ENCODE data around the gene MOB2. TPM values are rescaled to one million over a fixed set of nuclear protein-coding genes. Genes with fewer than 3 reads are reported as not detected.

Gene MOB2
- total and polyA plus RNA-seq, 5 experiments from 2014 or later: 29.1 to 84.3 (median 47.9) TPM

DNA sequence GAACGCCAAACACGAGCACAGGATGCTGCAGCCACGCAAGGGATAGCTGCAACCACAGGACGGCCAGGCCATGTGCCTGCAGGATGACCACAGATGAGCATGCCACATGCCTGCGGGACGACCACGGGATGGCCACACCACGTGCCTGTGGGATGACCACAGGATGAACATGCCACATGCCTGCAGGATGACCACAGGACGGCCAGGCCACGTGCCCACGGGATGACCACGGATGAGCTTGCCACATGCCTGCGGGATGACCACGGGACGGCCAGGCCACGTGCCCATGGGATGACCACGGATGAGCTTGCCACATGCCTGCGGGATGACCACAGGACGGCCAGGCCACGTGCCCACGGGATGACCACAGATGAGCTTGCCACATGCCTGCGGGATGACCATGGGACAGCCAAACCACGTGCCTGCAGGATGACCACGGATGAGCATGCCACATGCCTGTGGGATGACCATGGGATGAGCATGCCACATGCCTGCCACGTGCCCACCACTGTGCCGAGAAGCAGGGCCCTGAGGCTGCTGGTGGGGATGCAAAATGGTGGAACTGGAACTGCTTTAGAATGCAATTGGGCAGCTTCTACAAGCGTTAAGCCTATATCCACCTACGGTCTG, 12.8 kb upstream of the MOB2 start:
- peaks cover 0 to 4% (median 0%) of the 10 kb centered on the region in 9 donors for H3K9me3 Mint-ChIP-seq
- no peak overlapping the region for H3K4me3 Mint-ChIP-seq
- no peak for ATAC-seq
- peak overlapping the region in 2 of 10 donors; percentile 19 to 69 for H3K27ac Mint-ChIP-seq
- no peak for DNase-seq
- H3K36me3 Mint-ChIP-seq: peaks cover 0 to 25% (median 17%) of the 10 kb centered on the region in 3 donors
- no peaks in the 10 kb centered on the region for H3K27me3 Mint-ChIP-seq
- POLR2A ChIA-PET: no interaction called here
- H3K4me1 Mint-ChIP-seq: peaks cover 39 to 70% (median 60%) of the 10 kb centered on the region in 4 donors

DNA sequence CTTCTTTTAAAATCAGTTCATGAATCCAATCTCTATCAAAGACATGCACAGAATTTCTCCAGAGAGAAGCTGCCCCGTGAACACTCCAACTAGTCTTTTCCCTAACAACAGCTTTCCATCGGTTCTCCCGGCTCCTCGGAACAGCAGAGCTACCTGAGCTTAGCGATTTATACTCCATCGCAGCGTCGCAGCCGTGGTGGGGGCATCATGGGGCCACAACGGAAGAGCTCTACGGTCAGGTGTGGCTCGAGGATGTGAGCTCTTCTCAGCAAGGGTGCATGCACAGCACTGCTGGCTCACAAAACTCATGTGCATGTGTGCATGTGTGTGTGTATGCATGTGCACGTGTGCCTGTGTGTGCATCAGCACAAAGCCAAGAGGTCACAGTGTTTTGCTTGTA, 11.7 kb upstream of the MOB2 start:
- ATAC-seq (no peak), DNase-seq (no peak)
- H3K27ac Mint-ChIP-seq: peak overlapping the region in 2 of 10 donors; percentile 15 to 25
- H3K27me3 Mint-ChIP-seq: no peaks in the 10 kb centered on the region
- peaks cover 0 to 25% (median 17%) of the 10 kb centered on the region in 3 donors for H3K36me3 Mint-ChIP-seq
- POLR2A ChIA-PET: no interaction called here
- H3K9me3 Mint-ChIP-seq: peaks cover 0 to 4% (median 0%) of the 10 kb centered on the region in 9 donors
- peaks cover 44 to 72% (median 64%) of the 10 kb centered on the region in 4 donors for H3K4me1 Mint-ChIP-seq
- H3K4me3 Mint-ChIP-seq: peak overlapping the region in 1 of 10 donors; percentile 26

GRCh38 chr11:1497600-1497999, 11.0 kb upstream of the MOB2 start:
- H3K9me3 Mint-ChIP-seq: peaks cover 0 to 4% (median 0%) of the 10 kb centered on the region in 9 donors
- POLR2A ChIA-PET: no interaction called here
- peak overlapping the region in 1 of 10 donors; percentile 30 for H3K27ac Mint-ChIP-seq
- H3K27me3 Mint-ChIP-seq: no peaks in the 10 kb centered on the region
- H3K36me3 Mint-ChIP-seq: peaks cover 0 to 23% (median 17%) of the 10 kb centered on the region in 3 donors
- H3K4me1 Mint-ChIP-seq: peaks cover 46 to 75% (median 67%) of the 10 kb centered on the region in 4 donors
- no peak for ATAC-seq
- no peak overlapping the region for H3K4me3 Mint-ChIP-seq
- DNase-seq: no peak

DNA sequence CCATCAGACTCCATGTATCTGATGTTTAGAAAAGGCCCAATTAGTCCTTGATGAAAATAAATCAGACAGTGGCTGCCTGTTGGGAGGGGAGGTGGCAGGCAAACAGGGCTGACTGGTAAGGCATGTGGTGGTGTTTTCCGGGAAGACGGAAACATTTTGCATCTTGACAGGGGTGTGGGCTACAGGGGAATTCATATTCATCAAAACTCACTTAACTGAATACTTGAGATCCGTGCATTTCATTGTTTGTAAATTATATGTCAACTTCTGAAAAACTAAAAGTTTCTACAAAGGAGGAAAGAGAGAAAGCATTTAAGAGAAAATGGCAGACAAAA, 10.1 kb upstream of the MOB2 start:
- Mint-ChIP-seq H3K36me3 (peaks cover 0 to 24% (median 17%) of the 10 kb centered on the region in 3 donors), H3K27ac (peak overlapping the region in 1 of 10 donors; percentile 22), H3K4me1 (peaks cover 49 to 75% (median 72%) of the 10 kb centered on the region in 4 donors), H3K4me3 (peak overlapping the region in 1 of 10 donors; percentile 26), H3K27me3 (no peaks in the 10 kb centered on the region), H3K9me3 (peaks cover 0 to 4% (median 0%) of the 10 kb centered on the region in 9 donors)
- DNase-seq (no peak), ATAC-seq (no peak)
- POLR2A ChIA-PET: no interaction called here

- Mint-ChIP-seq H3K27ac (peak overlapping the region in 2 of 10 donors; percentile 22), H3K4me3 (peak overlapping the region in 1 of 10 donors; percentile 26), H3K9me3 (peaks cover 0 to 4% (median 0%) of the 10 kb centered on the region in 9 donors), H3K27me3 (no peaks in the 10 kb centered on the region), H3K36me3 (peaks cover 0 to 21% (median 17%) of the 10 kb centered on the region in 3 donors), H3K4me1 (peaks cover 45 to 73% (median 71%) of the 10 kb centered on the region in 4 donors)
- DNase-seq (no peak), ATAC-seq (no peak)
- POLR2A ChIA-PET: no interaction called here
Observed at GRCh38 chr11:1496091-1496760, 9.6 kb upstream of the MOB2 start.

GRCh38 chr11:1494650-1495049, 8.1 kb upstream of the MOB2 start:
- Mint-ChIP-seq H3K4me3 (peak overlapping the region in 1 of 10 donors; percentile 15), H3K27me3 (no peaks in the 10 kb centered on the region), H3K27ac (no peak overlapping the region), H3K9me3 (peaks cover 0 to 4% (median 0%) of the 10 kb centered on the region in 9 donors), H3K36me3 (peaks cover 0 to 13% (median 9%) of the 10 kb centered on the region in 3 donors), H3K4me1 (peaks cover 40 to 67% (median 64%) of the 10 kb centered on the region in 4 donors)
- ATAC-seq (no peak), DNase-seq (no peak)
- POLR2A ChIA-PET: no interaction called here

DNA sequence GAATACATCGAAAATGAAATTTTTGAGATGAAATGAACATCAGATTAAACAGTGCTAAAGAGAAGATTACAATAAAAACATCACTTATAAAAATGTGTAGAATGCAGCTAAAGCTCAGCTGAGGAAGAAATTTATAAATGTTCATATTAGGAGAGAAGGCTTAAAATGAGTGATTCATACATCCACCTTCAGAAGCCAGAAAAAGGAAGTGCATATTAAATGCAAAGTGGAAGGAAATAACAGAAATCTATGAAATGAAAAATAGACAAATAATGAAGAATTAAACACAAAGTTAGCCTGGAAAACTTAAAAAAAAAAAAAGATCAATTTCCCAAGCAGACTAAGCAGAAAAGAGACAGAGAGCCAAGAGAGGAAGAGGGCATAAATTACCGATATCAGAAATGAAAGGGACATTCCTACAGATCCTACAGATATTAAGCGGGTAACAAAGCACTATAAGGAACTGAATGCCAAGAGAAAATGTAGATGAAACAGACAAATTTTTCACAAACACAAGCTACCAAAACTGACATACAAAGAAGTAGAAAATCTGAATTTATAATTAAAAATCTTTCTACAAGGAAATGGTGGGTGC, 7.2 kb upstream of the MOB2 start:
- DNase-seq (no peak), ATAC-seq (no peak)
- peak overlapping the region in 2 of 10 donors; percentile 25 to 27 for H3K4me3 Mint-ChIP-seq
- POLR2A ChIA-PET: no interaction called here
- no peaks in the 10 kb centered on the region for H3K27me3 Mint-ChIP-seq
- H3K4me1 Mint-ChIP-seq: peaks cover 41 to 71% (median 67%) of the 10 kb centered on the region in 4 donors
- H3K9me3 Mint-ChIP-seq: peaks cover 0 to 4% (median 0%) of the 10 kb centered on the region in 9 donors
- peak overlapping the region in 4 of 10 donors; percentile 22 to 53 (median 26) for H3K27ac Mint-ChIP-seq
- H3K36me3 Mint-ChIP-seq: peaks cover 0 to 7% (median 5%) of the 10 kb centered on the region in 3 donors

DNA sequence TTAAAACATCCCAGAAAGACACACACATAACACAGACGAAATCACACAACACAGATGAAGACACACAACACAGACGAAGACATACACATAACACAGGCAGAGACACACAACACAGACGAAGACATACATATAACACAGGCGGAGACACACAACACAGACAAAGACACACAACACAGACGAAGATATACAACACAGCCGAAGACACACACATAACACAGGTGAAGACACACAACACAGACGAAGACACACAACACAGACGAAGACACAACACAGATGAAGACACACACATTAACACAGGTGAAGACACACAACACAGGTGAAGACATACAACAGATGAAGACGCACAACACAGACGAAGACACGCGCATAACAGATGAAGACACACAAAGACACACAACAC, 4.8 kb upstream of the MOB2 start:
- POLR2A ChIA-PET: no interaction called here

GRCh38 chr11:1490651-1491050, 4.1 kb upstream of the MOB2 start:
- peaks cover 31 to 61% (median 59%) of the 10 kb centered on the region in 4 donors for H3K4me1 Mint-ChIP-seq
- no peak for DNase-seq
- peaks cover 0 to 1% (median 0%) of the 10 kb centered on the region in 9 donors for H3K9me3 Mint-ChIP-seq
- ATAC-seq: no peak
- peaks cover 0 to 4% (median 0%) of the 10 kb centered on the region in 3 donors for H3K36me3 Mint-ChIP-seq
- H3K27me3 Mint-ChIP-seq: no peaks in the 10 kb centered on the region
- H3K4me3 Mint-ChIP-seq: no peak overlapping the region
- POLR2A ChIA-PET: interaction anchor here (0.7 kb wide), 1 partner anchor 23 kb away, joined by 3 read pairs; no protein-coding TSS in a partner anchor
- H3K27ac Mint-ChIP-seq: no peak overlapping the region

More for the DNA sequence above, 4.8 kb upstream of the MOB2 start:
- no peak overlapping the region for H3K4me3 Mint-ChIP-seq
- DNase-seq: no peak
- H3K4me1 Mint-ChIP-seq: peaks cover 30 to 61% (median 61%) of the 10 kb centered on the region in 4 donors
- no peak for ATAC-seq
- H3K27me3 Mint-ChIP-seq: no peaks in the 10 kb centered on the region
- peaks cover 0 to 4% (median 3%) of the 10 kb centered on the region in 3 donors for H3K36me3 Mint-ChIP-seq
- H3K9me3 Mint-ChIP-seq: peaks cover 0 to 4% (median 0%) of the 10 kb centered on the region in 9 donors
- H3K27ac Mint-ChIP-seq: no peak overlapping the region

GRCh38 chr11:1488575-1489180, 2.1 kb upstream of the MOB2 start:
- Mint-ChIP-seq H3K9me3 (no peaks in the 10 kb centered on the region), H3K36me3 (peaks cover 0 to 7% (median 0%) of the 10 kb centered on the region in 3 donors), H3K4me3 (no peak overlapping the region), H3K27ac (peak overlapping the region in 3 of 10 donors; percentile 27 to 58 (median 48)), H3K4me1 (peaks cover 31 to 56% (median 53%) of the 10 kb centered on the region in 4 donors), H3K27me3 (no peaks in the 10 kb centered on the region)
- POLR2A ChIA-PET: interaction anchor here (0.6 kb wide), 1 partner anchor 169 kb away, joined by 3 read pairs; no protein-coding TSS in a partner anchor
- DNase-seq (peak in 1 of 10 donors; percentile 45), ATAC-seq (no peak)

- Mint-ChIP-seq H3K4me3 (peak overlapping the region in 3 of 10 donors; percentile 11 to 60 (median 22)), H3K9me3 (no peaks in the 10 kb centered on the region), H3K36me3 (peaks cover 0 to 7% (median 0%) of the 10 kb centered on the region in 3 donors), H3K27ac (peak overlapping the region in 2 of 10 donors; percentile 59 to 73), H3K4me1 (peaks cover 28 to 56% (median 50%) of the 10 kb centered on the region in 4 donors), H3K27me3 (no peaks in the 10 kb centered on the region)
- ATAC-seq (no peak), DNase-seq (peak in 1 of 10 donors; percentile 40)
- POLR2A ChIA-PET: interaction anchor here (0.6 kb wide), 1 partner anchor 169 kb away, joined by 3 read pairs; no protein-coding TSS in a partner anchor
Observed at GRCh38 chr11:1487851-1488574, 1.4 kb upstream of the MOB2 start.

All from naive thymus-derived CD8-positive, alpha-beta T cell (primary cell).